ENCODE measurements around the gene ACAN.

Gene ACAN

DNA sequence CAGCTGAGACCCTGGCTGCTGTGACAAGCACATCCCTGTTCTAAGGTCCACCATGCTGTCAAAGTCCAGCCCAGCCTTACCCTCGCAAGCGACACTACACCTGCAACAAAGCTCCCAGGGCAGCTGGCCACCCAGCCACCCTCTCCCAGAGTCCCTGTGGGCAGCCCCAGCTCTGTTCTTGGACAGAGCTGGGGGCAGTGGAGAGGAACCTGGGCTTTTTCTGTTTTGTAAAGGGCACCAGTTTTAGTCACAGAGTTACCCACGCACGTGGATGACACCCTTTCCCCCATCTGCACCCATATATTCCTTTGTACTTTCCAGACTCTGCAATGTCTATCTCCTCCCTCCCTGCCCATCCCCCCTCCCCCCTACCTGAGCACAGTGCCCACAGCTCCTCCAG is 38.9 kb downstream of the ACAN start:
- Histone ChIP-seq H3K27ac (no peak overlapping the region), H3K9me3 (ENCODE audit: severe bottlenecking) (no peaks in the 10 kb centered on the region), H3K27me3 (ENCODE audit: insufficient read depth, low read depth, severe bottlenecking) (no peaks in the 10 kb centered on the region), H3K4me3 (ENCODE audit: low read depth, low read length) (no peak overlapping the region), H3K36me3 (no peaks in the 10 kb centered on the region)
- TF ChIP-seq, protein P1, sequence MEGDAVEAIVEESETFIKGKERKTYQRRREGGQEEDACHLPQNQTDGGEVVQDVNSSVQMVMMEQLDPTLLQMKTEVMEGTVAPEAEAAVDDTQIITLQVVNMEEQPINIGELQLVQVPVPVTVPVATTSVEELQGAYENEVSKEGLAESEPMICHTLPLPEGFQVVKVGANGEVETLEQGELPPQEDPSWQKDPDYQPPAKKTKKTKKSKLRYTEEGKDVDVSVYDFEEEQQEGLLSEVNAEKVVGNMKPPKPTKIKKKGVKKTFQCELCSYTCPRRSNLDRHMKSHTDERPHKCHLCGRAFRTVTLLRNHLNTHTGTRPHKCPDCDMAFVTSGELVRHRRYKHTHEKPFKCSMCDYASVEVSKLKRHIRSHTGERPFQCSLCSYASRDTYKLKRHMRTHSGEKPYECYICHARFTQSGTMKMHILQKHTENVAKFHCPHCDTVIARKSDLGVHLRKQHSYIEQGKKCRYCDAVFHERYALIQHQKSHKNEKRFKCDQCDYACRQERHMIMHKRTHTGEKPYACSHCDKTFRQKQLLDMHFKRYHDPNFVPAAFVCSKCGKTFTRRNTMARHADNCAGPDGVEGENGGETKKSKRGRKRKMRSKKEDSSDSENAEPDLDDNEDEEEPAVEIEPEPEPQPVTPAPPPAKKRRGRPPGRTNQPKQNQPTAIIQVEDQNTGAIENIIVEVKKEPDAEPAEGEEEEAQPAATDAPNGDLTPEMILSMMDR (IDR thresholded peaks at IDR 0.05; ENCODE audit: low read depth, low read length): no peak
- DNase-seq: no peak

- H3K4me3 ChIP-seq (ENCODE audit: low read depth, low read length): no peak overlapping the region
- H3K36me3 ChIP-seq: no peaks in the 10 kb centered on the region
- H3K27me3 ChIP-seq (ENCODE audit: insufficient read depth, low read depth, severe bottlenecking): no peaks in the 10 kb centered on the region
- TF ChIP-seq, protein P1 (IDR thresholded peaks at IDR 0.05; ENCODE audit: low read depth, low read length): no peak
- DNase-seq: no peak
- H3K9me3 ChIP-seq (ENCODE audit: severe bottlenecking): no peaks in the 10 kb centered on the region
- no peak overlapping the region for H3K27ac ChIP-seq
Measured at GRCh38 chr15:88843334-88843733, 40.1 kb downstream of the ACAN start.

DNA sequence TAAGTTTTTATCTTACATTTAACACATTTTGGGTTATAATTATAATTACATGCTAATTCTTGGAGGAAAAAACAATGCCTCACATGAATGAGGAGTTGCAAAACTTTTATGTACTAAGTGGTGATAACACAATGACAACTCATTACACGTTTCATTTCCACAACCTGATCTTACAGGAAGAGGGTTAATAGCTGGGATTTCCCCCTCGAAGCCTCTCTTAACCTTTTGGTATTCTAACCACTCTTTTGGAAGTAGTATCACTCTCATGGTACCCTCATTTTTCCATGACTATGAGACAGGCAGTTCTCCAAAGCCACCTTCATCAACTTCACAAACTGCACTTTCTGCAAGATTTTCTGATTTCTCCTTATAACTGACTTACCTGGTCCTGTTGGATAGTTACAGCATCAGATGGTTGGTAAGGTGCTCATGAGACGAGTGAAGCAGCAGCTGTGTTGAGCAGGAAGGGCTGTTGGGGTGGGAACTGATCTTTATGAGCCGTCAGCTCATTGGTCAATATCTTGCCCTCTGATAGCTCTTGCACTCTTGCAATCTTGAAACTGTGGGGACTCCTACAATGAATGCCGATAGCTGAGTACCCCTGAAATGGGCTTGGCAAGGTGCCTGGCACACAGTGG is 41.6 kb downstream of the ACAN start:
- Histone ChIP-seq H3K27ac (no peak overlapping the region), H3K27me3 (ENCODE audit: insufficient read depth, low read depth, severe bottlenecking) (no peaks in the 10 kb centered on the region), H3K9me3 (ENCODE audit: severe bottlenecking) (no peaks in the 10 kb centered on the region), H3K36me3 (no peaks in the 10 kb centered on the region), H3K4me3 (ENCODE audit: low read depth, low read length) (no peak overlapping the region)
- TF ChIP-seq, protein P1 (IDR thresholded peaks at IDR 0.05; ENCODE audit: low read depth, low read length): no peak
- DNase-seq: no peak

DNA sequence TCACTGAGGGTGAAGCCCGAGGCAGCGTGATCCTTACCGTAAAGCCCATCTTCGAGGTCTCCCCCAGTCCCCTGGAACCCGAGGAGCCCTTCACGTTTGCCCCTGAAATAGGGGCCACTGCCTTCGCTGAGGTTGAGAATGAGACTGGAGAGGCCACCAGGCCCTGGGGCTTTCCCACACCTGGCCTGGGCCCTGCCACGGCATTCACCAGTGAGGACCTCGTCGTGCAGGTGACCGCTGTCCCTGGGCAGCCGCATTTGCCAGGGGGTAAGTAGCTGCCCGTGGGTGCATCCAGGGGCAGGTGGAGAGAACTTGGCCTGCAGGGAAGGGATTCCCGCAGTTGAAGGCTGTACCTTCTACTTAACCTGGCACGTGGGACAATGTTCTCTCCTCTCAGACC is 42.4 kb downstream of the ACAN start:
- H3K27ac ChIP-seq: no peak overlapping the region

GRCh38 chr15:88847144-88847543 is 43.9 kb downstream of the ACAN start:
- TF ChIP-seq, protein P1 (IDR thresholded peaks at IDR 0.05; ENCODE audit: low read depth, low read length): no peak
- no peaks in the 10 kb centered on the region for H3K36me3 ChIP-seq
- H3K4me3 ChIP-seq (ENCODE audit: low read depth, low read length): no peak overlapping the region
- H3K27me3 ChIP-seq (ENCODE audit: insufficient read depth, low read depth, severe bottlenecking): no peaks in the 10 kb centered on the region
- no peak for DNase-seq
- H3K9me3 ChIP-seq (ENCODE audit: severe bottlenecking): no peaks in the 10 kb centered on the region
- no peak overlapping the region for H3K27ac ChIP-seq

More for the DNA sequence above, 42.4 kb downstream of the ACAN start:
- TF ChIP-seq, protein P1 (IDR thresholded peaks at IDR 0.05; ENCODE audit: low read depth, low read length): no peak
- Histone ChIP-seq H3K27me3 (ENCODE audit: insufficient read depth, low read depth, severe bottlenecking) (no peaks in the 10 kb centered on the region), H3K9me3 (ENCODE audit: severe bottlenecking) (no peaks in the 10 kb centered on the region), H3K4me3 (ENCODE audit: low read depth, low read length) (no peak overlapping the region), H3K36me3 (no peaks in the 10 kb centered on the region)
- no peak for DNase-seq

DNA sequence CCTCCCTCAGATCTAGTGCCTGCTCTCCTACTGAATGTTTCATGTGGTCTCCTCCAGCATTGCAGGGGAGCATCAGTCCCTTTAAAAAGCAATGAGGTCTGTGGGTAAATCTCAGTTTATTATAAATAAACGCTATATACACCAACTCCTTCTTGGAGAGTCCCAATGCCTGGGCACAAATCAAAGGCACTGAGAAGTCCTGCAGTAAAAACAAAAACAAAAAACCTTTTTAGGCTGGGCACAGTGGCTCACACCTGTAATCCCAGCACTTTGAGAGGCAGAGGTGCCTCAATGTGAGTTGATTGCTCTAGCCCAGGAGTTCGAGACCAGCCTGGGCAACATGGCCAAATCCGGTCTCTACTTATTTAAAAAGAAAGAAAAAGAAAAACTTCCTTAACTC is 45.0 kb downstream of the ACAN start:
- no peaks in the 10 kb centered on the region for H3K27me3 ChIP-seq (ENCODE audit: insufficient read depth, low read depth, severe bottlenecking)
- H3K27ac ChIP-seq: no peak overlapping the region
- H3K36me3 ChIP-seq: no peaks in the 10 kb centered on the region
- TF ChIP-seq, protein P1 (IDR thresholded peaks at IDR 0.05; ENCODE audit: low read depth, low read length): no peak
- DNase-seq: no peak
- H3K4me3 ChIP-seq (ENCODE audit: low read depth, low read length): no peak overlapping the region
- H3K9me3 ChIP-seq (ENCODE audit: severe bottlenecking): no peaks in the 10 kb centered on the region
